A673 (cell line): Measurements from ENCODE around the gene LONP1.

ENCODE experiments used
- CTCF ChIP-seq: fragments of 300-800, 200-600 bp; sonication (generic); conservative IDR thresholded peaks from 2 replicates; pipeline ENCODE4 v1.5.1; 2017; ENCODE audit warnings: low read depth, mild to moderate bottlenecking, antibody characterized with exemption, low read length, moderate library complexity, mixed read lengths
- EZH2 ChIP-seq: fragments of 200-600 bp; sonication (generic); IDR thresholded peaks from 2 replicates; pipeline ENCODE4 v1.6.1; 2017; ENCODE audit warnings: borderline replicate concordance, low read depth, mild to moderate bottlenecking, mixed read lengths, antibody characterized with exemption, low read length; ENCODE audit not compliant: poor library complexity, severe bottlenecking

GRCh38 chr19:5672708-5673459, 47.1 kb downstream of the LONP1 start:
- TF ChIP-seq CTCF (no peak), EZH2 (no peak)
